CD1c-positive myeloid dendritic cell (primary cell): Measurements from ENCODE around the gene MED10.

Source experiments
- DNase-seq: peaks from one replicate; pipeline ENCODE4 v3.0.0-alpha.2; 2016; ENCODE audit errors: extremely low spot score

Gene MED10, protein sequence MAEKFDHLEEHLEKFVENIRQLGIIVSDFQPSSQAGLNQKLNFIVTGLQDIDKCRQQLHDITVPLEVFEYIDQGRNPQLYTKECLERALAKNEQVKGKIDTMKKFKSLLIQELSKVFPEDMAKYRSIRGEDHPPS

DNA sequence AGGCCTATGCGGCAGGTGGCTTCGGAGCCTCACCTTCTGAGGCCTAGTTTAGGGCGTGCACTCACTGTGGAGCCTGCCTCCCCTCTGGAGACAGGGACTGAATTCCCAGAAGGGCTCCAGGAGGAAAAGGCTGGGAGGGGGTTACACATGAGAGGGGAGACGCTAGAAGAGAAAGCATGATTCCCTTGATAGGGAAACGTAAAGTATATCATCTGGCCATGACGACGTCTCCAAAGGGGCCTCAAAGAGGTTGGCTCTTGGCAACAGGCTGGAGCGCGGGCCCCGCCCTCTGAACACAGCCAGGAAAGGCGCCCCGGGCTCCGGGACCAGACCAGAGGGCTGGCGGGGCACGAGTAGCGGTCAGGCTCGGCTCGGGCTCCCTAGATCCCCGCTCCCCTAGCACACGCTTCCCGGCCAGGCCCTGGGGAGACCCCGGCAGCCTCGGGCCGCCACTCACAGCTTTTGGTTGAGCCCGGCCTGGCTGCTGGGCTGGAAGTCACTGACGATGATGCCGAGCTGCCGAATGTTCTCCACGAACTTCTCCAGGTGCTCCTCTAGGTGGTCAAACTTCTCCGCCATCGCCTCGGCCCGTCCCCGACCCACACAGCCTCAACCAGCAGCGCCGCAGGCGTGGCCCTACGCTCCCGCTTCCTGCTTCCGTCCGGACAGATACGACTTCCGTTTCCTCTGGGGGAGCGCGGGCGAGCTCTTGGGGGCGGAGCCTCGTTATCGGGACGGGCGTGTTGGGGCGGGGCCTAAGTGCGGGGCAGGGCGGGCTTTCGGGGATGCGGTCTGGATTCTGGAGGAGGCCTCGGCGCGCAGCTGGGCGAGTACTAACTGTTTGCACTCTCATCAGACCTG is at the start of gene MED10:
Gene MED10 (minus strand): TSS at position 643 of the 861 bp plus-strand sequence. CDS start 64 bp downstream, at position 579.
- peak; percentile 95 for DNase-seq

DNA sequence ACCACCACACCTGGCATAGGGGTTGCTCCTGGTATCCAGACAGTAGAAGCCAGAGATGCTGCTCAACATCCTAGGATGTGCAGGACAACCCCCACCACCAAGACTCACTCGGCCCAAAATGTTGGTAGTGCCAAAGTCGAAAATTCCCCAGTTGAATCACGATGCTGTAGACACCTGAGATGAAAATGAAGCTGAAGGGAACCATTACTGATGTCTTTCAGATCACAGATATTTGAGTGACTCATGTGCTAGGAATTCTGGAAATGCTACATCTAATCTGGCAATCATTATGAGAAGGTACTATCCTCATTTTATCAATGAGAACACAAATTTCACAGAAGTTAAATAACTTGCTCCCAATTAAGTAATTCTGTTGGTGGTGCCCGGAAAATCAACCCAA is 49.3 kb upstream of the MED10 start:
- DNase-seq, result no peak

DNA sequence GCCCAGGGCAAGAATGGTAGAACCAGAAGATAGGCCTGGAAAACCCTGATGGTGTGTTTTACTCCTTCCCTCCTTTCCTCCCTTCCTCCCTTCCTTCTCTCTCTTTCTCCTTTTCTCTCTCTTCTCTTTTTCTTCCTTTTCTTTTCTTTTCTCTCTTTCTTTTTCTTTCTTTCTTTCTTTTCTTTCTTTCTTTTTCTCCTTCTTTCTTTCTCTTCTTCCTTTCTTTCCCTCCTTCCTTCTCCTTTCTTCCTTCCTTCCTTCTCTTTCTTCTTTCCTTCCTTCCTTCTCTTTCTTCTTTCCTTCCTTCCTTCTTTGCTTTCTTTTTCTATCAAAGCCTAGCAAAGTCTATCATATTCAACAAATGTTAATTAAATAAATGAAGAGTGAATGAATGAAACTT is 46.4 kb upstream of the MED10 start:
- no peak for DNase-seq

DNA sequence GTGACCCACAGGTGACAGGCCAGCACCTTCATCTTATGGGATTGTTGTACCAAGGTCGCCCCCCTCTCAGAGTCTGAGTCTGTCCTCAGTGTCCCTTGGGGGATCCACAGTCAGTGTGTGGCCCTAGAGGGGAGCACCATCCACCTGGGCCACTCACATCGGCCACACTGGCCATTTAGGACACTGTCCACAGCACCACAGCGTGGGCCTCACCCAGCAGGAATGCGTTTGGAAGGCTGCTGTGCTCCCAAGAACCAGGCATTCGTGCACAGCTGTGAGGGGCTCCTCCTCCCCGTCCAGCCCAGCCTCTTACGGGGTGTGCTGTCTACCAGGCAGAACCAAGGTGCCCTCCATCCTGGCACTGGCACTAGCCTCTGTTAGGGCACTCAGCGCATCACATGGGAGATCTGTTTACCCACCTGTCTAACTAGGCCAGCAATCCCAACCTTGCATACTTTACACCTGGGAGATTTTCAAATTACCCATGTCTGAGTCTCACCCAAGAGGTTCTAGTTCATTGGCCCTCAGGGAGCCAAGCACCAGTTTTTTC is 45.8 kb upstream of the MED10 start:
- no peak for DNase-seq

DNA sequence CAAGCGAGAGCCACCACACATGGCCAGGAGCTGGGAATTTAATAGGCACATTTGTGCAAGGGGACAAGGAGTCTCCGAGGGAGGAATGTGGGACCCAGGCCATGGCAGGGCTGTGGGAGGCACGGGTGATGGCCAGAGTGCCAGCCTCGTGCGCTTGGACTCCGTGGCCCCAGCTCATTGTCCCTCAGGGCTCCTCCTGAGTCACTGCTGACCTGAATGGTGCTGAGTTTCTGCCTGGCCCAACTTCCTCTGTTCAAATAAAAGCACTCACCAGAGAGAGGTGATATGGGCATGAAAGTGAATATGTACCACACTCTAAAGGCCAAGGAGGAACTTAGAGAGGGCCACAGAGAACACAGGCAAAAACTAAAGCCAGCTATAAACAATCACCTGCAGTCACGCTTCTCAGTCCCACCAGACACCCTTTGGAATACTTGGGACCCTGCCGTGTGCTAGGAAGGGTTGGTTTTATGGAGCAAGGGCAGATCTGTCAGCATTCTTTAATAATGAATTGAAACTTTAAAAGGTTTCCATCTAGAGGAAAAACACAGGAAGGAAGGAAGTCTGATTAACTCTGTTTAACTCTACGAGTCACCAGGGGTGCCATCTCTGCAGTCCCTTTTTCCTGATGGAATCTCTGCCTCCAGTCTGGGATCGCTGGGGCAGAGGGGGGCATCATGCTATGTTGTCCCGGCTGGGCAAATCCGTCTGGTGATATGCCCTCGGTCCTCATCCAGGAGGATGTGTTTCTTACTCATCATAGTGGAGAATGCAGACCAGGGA is 45.2 kb upstream of the MED10 start:
- DNase-seq, result no peak

DNA sequence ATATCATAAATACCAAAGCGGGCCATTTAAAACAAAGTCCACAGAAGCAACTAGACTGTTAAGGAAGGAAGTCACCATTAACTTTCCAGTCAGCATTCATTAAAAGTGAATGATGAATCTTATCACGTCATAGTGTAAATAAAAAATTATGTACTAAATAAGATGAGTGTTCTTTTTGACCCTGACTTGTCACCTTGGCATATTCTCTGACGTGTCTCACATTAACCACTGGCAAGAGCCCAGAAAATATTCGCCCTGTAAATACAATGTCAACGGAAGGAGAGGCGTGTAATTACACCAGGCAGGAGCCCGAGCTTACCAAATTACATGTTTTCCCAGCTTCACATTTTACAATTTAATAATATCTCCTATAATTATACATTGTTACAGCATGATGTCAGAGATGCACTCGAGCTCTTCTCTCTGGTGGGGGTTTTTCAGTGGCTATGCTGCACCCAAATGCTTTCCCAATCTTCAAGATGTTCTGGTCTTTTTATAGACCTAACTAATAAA is 41.0 kb upstream of the MED10 start:
- no peak for DNase-seq

DNA sequence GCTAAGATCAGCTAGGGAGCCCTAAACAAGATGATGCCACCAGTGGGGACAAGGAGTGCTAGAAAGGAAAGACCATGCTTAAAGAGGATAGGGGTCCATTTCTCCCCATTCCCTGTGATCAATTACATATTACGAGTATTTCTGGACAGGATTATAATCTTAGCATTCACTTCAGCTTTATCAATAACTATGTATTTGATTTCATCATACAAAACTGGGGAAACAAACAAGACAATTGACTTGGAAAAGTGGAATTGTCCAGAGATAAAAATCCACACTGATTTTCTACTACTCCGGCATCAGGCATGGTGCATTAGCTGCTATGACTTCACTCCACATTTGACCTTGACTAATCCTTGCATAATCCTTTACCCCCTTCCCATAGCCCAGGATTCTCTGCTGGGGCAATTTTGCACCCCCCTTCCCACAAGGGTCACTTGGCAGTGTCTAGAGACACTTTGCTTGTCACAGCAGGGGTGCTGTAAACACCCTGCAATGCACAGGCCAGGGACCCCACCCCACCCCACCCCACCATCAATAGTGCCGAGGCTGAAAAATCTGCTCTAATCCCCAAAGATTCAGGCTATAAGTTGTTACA is 40.4 kb upstream of the MED10 start:
- DNase-seq, result no peak

DNA sequence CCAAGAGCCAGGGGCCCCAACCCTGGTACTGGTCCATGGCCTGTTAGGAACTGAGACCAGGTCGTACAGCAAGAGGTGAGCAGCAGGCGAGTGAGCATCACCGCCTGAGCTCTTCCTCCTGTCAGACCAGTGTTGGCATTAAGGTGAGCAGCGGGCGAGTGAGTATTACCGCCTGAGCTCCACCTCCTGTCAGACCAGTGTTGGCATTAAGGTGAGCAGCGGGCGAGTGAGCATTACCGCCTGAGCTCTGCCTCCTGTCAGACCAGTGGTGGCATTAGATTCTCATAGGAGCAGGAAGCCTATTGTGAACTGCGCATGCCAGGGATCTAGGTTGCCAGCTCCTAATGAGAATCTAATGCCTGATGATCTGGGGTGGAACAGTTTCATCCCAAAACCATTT is 39.3 kb upstream of the MED10 start:
- no peak for DNase-seq

DNA sequence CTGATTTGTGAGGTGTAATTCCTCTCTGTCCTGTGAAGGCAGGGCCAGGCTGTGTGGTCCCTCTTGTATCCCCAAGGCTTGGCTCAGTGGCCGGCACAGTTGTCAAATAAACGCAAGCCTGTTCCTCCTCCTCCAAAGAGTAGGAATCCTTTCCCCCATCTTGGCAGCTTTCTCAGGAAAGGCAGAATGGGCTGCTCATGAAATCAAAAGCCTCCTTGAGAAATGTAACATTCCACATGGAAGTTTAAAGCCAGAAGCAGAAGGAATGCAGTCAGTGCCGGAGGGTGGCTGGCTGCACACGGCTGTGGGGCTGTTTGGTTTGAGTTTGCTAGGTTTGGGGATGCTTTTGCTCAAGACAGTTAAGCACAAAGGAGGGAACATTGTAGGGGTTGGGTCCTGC is 34.5 kb upstream of the MED10 start:
- DNase-seq, result no peak

DNA sequence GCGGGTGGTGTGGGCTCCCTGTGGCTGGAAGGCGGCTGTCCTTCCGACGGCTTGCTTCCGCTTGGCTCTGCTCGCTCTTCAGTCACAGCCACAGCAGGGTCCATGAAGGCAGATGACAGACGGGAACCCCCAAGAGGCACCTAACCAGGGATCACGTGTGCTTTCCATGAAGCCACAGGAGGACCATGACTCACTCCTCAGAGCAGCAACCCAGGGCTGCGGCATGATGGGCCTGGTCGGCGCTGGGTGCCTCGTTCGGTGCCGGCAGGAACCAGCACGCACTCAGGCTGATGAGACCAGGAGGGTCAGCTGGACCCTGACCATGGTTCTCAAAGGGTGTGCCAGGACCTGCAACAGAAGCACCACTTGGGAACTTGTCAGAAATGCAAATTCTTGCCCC is 32.8 kb upstream of the MED10 start:
- no peak for DNase-seq

DNA sequence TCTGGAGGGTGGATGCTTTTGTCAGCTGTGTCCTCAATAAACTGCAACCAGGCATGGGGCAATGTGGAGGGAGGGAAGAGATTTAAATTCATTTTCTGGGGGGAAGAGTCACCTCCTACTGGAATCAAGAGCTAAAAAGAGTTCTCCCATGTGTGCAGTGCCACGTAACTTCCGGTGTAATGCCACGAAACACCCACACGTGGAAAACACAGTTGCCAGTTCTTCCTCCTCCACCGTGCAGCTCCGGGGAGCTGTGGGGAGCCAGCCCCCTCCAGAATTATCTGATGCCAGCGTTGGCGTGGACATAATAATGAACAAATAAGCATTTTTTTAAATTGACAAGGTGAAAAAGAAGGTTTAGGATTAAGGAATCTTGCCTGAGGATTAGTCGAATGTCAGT is 32.1 kb upstream of the MED10 start:
- no peak for DNase-seq

DNA sequence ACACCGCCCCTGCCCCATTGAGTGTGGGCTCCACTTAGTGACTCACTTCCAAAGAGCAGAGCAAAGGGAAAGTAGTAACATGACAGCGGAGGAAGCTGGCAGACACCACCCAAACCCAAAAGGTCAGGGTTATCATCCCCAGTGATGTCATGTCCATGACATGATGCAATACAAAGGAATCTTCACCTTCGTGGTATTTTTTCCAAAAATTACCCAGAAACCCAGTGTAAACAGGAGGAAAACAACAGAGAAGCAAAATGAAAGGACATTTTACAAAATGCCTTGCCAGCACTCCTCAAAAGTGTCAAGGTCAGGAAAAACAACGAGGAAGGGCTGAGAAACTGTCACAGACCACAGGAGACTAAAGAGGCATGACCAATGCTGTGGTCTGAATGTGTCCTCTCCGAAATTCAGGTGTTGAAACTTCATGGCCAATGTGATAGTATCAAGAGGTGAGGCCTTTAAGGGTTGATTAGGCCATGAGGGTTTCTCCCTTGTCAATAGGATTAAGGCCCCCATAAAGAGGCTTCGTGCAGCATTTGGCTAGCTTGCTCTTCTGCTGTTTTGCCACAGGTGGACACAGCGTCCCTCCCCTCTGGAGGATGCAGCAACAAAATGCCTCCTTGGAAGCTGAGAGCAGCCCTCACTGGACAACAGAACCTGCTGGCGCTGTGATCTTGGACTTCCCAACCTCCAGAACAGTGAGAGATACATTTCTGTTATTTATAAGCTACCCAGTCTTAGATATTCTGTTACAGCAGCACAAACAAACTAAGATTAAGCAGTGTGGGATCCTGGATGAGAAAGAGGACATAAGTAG is 30.5 kb upstream of the MED10 start:
- DNase-seq, result no peak

DNA sequence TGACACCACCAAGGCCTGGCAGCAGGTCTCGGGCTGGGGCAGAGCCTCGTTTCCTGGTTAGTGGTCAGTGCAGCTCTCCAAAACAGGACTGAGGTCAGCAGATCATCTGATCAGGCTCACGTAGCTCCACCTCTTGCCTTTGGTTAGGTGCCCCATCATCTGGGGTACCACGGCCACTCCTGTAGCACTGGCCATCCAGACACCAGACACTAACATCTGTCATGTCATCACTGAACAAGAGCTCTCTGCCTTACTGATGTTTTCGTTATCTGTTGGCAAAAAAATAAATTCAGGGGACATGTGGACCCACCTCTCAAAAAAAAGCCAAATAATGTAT is 29.9 kb upstream of the MED10 start:
- no peak for DNase-seq

DNA sequence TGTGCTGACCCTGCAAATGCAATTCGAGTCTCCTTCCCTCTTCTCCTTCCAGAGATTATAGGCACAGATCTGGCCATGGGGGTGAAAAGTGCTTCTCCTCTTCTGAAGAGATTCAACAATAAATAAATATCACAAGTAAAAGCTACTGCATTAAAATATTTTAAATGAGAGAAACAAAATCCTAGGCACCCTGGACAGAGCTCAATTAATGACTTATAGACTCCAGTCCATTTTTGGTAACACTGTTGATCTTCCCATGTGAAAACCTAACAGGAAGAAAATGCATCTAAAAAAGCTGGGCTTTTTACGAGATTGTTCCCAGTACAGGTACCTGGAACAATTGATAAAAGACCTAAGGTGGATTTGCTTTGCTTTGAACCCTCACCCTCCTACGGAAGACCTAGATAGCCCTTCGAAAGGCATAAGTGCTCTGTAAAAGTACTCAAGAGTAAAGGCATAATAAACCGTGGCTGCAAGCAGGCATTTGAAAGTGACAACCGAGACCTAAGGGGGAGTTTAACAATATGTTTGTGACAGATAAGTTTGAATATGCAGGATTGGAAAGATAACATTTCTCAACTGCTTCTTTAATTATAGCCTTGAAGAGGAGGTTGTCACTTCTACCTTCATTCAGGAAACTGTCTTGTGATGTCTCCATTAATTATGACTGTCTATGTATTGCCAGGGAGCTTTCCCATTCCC is 29.4 kb upstream of the MED10 start:
- no peak for DNase-seq

DNA sequence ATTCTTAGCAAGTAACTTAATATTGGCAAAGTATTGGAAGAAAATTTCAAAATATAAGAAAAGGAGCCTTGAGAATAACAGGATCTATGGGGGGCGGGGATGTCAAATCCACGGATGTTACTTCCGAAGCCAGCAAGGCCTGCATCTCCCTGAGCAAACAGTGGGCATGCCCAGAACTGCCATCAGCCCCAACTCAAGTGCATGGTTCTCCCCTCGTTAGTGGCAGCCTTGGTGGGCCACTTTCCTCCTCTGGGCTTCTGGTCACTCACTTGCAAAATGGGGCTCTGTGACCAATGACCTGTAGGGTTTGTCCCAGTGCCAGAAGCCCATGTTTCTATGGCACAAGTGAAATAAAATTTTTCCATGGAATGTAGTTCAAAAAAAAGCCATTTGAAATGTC is 27.2 kb upstream of the MED10 start:
- no peak for DNase-seq

DNA sequence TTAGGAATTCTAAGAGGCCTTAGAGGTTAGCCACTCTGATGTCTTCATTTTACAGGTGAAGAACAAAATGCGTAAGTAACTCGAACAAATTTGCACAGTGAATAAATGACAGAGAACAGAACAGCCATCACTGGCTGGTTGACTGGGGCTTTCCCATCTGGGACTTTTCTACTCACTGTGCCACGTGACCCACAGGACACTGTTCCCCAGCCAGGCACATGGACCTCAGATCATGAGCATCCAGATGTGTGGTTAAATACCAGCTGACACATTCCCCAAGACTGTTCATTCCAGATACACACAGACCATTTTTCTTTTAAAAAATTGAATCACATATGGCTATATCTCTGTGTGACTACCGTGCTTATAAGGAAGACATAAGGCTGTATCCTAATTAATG is 25.8 kb upstream of the MED10 start:
- DNase-seq, result no peak

DNA sequence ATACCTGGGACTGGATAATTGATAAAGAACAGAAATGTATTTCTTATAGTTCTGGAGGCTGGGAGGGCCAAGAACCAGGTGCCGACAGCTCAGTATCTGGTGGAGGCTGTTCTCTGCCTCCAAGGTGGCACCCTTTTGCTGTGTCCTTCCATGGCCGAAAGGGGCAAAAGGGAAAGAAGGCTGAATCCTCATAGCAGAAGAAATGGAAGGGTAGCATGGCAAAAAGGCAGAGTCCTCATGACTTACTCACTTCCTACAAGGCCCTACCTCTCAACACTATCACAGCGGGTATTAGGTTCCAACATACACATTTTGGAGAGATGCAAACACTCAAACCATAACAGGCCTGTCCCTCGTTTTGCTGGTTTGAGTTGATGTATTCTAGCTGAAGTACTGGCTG is 25.1 kb upstream of the MED10 start:
- DNase-seq, result no peak

DNA sequence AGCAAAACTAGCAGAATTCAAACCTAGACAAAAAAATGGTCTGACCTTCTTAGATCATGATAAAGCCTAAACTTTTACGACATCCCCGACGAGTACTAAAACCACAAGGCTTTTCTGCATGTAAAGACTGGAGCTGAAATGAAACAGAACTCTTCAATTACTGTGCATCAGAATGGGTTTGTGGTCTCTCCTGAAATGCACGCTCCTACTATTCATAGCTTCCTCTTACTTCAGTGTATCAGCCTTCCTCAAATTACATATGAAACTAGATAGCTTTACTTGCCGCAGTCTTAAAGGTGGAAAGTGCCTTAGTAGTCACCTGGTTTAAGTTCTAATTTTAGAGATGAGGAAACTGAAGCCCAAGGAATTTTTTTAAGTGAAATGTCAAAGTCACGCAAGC is 24.6 kb upstream of the MED10 start:
- no peak for DNase-seq

DNA sequence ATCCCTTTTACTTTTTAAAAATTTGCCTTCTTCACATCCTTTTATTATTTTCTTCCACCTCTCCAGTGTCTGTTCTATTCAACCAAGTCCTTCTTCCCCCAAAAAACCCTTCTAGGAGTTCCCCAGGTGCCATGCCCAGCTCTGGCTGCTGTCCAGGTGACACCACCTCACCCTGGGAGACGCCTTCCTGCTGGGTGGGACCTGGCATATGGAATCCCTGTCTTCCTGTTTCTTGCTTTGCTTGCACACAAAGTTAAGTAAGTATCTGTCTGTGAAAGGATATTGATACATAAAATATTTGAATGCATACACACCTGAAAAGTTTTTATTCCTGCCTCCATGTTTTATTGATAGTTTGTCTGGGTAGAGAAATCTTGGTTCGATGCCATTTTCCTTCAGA is 23.1 kb upstream of the MED10 start:
- no peak for DNase-seq
